Measurements from ENCODE around the gene TLX2. TPM values are rescaled to one million over a fixed set of nuclear protein-coding genes. Genes with fewer than 3 reads are reported as not detected.

Gene TLX2
- total and polyA plus RNA-seq, 4 donors = not detected

GRCh38 chr2:74555610-74556103 lies 41.4 kb downstream of the TLX2 start (continued):
- TF ChIP-seq, protein P1, sequence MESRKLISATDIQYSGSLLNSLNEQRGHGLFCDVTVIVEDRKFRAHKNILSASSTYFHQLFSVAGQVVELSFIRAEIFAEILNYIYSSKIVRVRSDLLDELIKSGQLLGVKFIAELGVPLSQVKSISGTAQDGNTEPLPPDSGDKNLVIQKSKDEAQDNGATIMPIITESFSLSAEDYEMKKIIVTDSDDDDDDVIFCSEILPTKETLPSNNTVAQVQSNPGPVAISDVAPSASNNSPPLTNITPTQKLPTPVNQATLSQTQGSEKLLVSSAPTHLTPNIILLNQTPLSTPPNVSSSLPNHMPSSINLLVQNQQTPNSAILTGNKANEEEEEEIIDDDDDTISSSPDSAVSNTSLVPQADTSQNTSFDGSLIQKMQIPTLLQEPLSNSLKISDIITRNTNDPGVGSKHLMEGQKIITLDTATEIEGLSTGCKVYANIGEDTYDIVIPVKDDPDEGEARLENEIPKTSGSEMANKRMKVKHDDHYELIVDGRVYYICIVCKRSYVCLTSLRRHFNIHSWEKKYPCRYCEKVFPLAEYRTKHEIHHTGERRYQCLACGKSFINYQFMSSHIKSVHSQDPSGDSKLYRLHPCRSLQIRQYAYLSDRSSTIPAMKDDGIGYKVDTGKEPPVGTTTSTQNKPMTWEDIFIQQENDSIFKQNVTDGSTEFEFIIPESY (IDR thresholded peaks at IDR 0.05) = no peak

DNA sequence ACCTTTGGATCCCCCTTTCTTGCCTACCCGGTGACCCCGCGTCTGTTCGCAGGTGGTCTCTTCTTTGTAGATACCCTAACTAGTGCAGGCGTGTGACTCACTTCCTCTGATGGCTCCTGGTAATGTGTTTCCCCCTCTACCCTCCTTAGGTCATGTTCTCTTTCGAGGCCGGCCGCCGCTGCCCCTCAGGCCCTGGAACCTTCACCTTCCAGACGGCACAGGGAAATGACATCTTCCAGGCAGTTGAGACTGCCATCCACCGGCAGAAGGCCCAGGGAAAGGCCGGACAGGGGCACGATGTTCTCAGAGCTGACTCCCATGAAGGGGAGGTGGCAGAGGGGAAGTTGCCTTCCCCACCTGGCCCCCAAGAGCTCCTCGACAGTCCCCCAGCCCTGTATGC lies 41.9 kb downstream of the TLX2 start:
- H3K36me3 ChIP-seq (ENCODE audit: control insufficient read depth in 4 of 4, insufficient read depth in 3 of 4, low read depth in 1 of 4, low read length in 3 of 4) = no peaks in the 10 kb centered on the region
- no peak overlapping the region for H3K4me3 ChIP-seq (ENCODE audit: low read depth in 1 of 3, low read length in 3 of 3)
- H3K27me3 ChIP-seq (ENCODE audit: control insufficient read depth in 4 of 4, insufficient read depth in 4 of 4, low read length in 3 of 4) = no peaks in the 10 kb centered on the region
- no peak overlapping the region for H3K9ac ChIP-seq (ENCODE audit: low read depth in 1 of 2, low read length in 2 of 2)
- DNase-seq (ENCODE audit: low spot score) = no peak
- H3K27ac ChIP-seq (ENCODE audit: low read depth in 1 of 2, low read length in 2 of 2) = no peak overlapping the region
- whole genome bisulfite sequencing = 86% methylated on average over 14 of the region's 14 CpGs
- TF ChIP-seq FOXA1 (IDR thresholded peaks at IDR 0.05) = no peak
- TF ChIP-seq REST (IDR thresholded peaks at IDR 0.05) = no peak
- H3K4me1 ChIP-seq (ENCODE audit: control insufficient read depth in 4 of 4, insufficient read depth in 4 of 4, low read length in 3 of 4) = peaks cover 0 to 4% (median 2%) of the 10 kb centered on the region in 4 donors
- no peaks in the 10 kb centered on the region for H3K9me3 ChIP-seq (ENCODE audit: control insufficient read depth in 4 of 4, low read length in 3 of 4)

- Histone ChIP-seq H3K4me1 (ENCODE audit: control insufficient read depth in 4 of 4, insufficient read depth in 4 of 4, low read length in 3 of 4) (peaks cover 0 to 4% (median 2%) of the 10 kb centered on the region in 4 donors), H3K27me3 (ENCODE audit: control insufficient read depth in 4 of 4, insufficient read depth in 4 of 4, low read length in 3 of 4) (no peaks in the 10 kb centered on the region), H3K27ac (ENCODE audit: low read depth in 1 of 2, low read length in 2 of 2) (no peak overlapping the region), H3K36me3 (ENCODE audit: control insufficient read depth in 4 of 4, insufficient read depth in 3 of 4, low read depth in 1 of 4, low read length in 3 of 4) (no peaks in the 10 kb centered on the region), H3K9ac (ENCODE audit: low read depth in 1 of 2, low read length in 2 of 2) (no peak overlapping the region), H3K4me3 (ENCODE audit: low read depth in 1 of 3, low read length in 3 of 3) (no peak overlapping the region), H3K9me3 (ENCODE audit: control insufficient read depth in 4 of 4, low read length in 3 of 4) (no peaks in the 10 kb centered on the region)
- 96% methylated on average over 6 of the region's 6 CpGs for WGBS
- DNase-seq (ENCODE audit: low spot score) = no peak
- TF ChIP-seq REST (IDR thresholded peaks at IDR 0.05) (no peak), FOXA2 (IDR thresholded peaks at IDR 0.05) (no peak), YY1 (IDR thresholded peaks at IDR 0.05) (no peak), GABPA (IDR thresholded peaks at IDR 0.05 in 1 of 2, conservative IDR thresholded peaks at IDR 0.05 in 1 of 2) (no peak), JUND (IDR thresholded peaks at IDR 0.05) (no peak), ATF3 (IDR thresholded peaks at IDR 0.05) (no peak), HNF4A (conservative IDR thresholded peaks at IDR 0.05) (no peak), RXRA (IDR thresholded peaks at IDR 0.05) (no peak), TAF1 (conservative IDR thresholded peaks at IDR 0.05) (no peak), RAD21 (IDR thresholded peaks at IDR 0.05) (no peak), EGR1 (IDR thresholded peaks at IDR 0.05; ENCODE audit: low read depth in 2 of 2) (no peak), FOXA1 (IDR thresholded peaks at IDR 0.05) (no peak), MAX (IDR thresholded peaks at IDR 0.05) (no peak), CTCF (IDR thresholded peaks at IDR 0.05; ENCODE audit: low read depth, low read length, missing input control) (no peak), SP1 (IDR thresholded peaks at IDR 0.05) (no peak)
- TF ChIP-seq, protein P1 (IDR thresholded peaks at IDR 0.05) = no peak
These were observed 42.7 kb downstream of the TLX2 start for GRCh38 chr2:74556831-74557370.

Measured in liver (tissue), 9 donors.